Karpas-422 (cell line): ENCODE data around the gene TEX19. TPM values are rescaled to one million over a fixed set of nuclear protein-coding genes. Genes with fewer than 3 reads are reported as not detected.
"Not testable (repeated sequence)": the region's sequence is repeated elsewhere in the genome, so short reads cannot be mapped to it uniquely, and the experiment has no call there.

Experiments
- DNase-seq: peaks from one replicate; pipeline ENCODE4 v3.0.0-alpha.2; 2015
- H2AFZ ChIP-seq: fragments of 200-600 bp; sonication (generic); 2 replicates; pipeline ENCODE4 v1.6.1; 2014; ENCODE audit warnings: antibody characterized with exemption, low read length, mixed read lengths
- H3K27ac ChIP-seq: fragments of 200-600 bp; sonication (generic); 2 replicates; pipeline ENCODE4 v1.5.1; 2014; ENCODE audit warnings: mild to moderate bottlenecking, low read length, moderate library complexity
- H3K27me3 ChIP-seq: fragments of 200-600 bp; sonication (generic); 2 replicates; pipeline ENCODE4 v1.6.1; 2014; ENCODE audit warnings: low read length, mixed read lengths
- H3K36me3 ChIP-seq: fragments of 200-600 bp; sonication (generic); 2 replicates; pipeline ENCODE4 v1.6.1; 2014; ENCODE audit warnings: low read length, mixed read lengths; ENCODE audit not compliant: insufficient read depth
- H3K4me1 ChIP-seq: fragments of 200-600 bp; sonication (generic); 2 replicates; pipeline ENCODE4 v1.6.1; 2014; ENCODE audit warnings: mild to moderate bottlenecking, low read length, mixed read lengths
- H3K4me2 ChIP-seq: fragments of 200-600 bp; sonication (generic); 2 replicates; pipeline ENCODE4 v1.6.1; 2014; ENCODE audit warnings: low read length, low read depth, mild to moderate bottlenecking; ENCODE audit not compliant: poor library complexity, severe bottlenecking
- H3K4me3 ChIP-seq: fragments of 200-600 bp; sonication (generic); 2 replicates; pipeline ENCODE4 v1.5.1; 2014; ENCODE audit warnings: mild to moderate bottlenecking, antibody characterized with exemption, low read length, mixed read lengths
- H3K79me2 ChIP-seq: fragments of 200-600 bp; sonication (generic); 2 replicates; pipeline ENCODE4 v1.6.1; 2014; ENCODE audit warnings: mild to moderate bottlenecking, low read length, mixed read lengths
- H3K9ac ChIP-seq: fragments of 200-600 bp; sonication (generic); 2 replicates; pipeline ENCODE4 v1.6.0; 2014; ENCODE audit warnings: low read length
- H3K9me2 ChIP-seq: fragments of 200-600 bp; sonication (generic), shearing (Covaris generic); replicated peaks from 2 replicates; pipeline ENCODE4 v1.6.0; 2014; ENCODE audit warnings: mild to moderate bottlenecking, low read length, moderate library complexity; ENCODE audit not compliant: insufficient read depth
- H3K9me3 ChIP-seq: fragments of 300-700, 200-600 bp; sonication (generic); 2 replicates; pipeline ENCODE4 v1.6.1; 2014; ENCODE audit warnings: low read length, mixed read lengths
- H4K20me1 ChIP-seq: fragments of 200-600 bp; sonication (generic); 2 replicates; pipeline ENCODE4 v1.6.1; 2014; ENCODE audit warnings: mild to moderate bottlenecking, antibody characterized with exemption, low read length, low read depth; ENCODE audit not compliant: insufficient read depth
- total RNA-seq: library from RNA; depleted of rRNA; stranded (reverse); fragments of >200 nt; shearing (Covaris generic); gene quantifications from 2 replicates; pipeline ENCODE4 v1.2.3, GENCODE V29; 2014; ENCODE audit warnings: low replicate concordance

Gene TEX19
- total RNA-seq, 1 experiment from 2014 or later = 0.34 TPM

GRCh38 chr17:82342361-82343079 lies 16.5 kb upstream of the TEX19 start:
- Histone ChIP-seq H3K4me1 (no peaks in the 10 kb centered on the region), H3K27ac (no peak overlapping the region), H3K9me2 (no peaks in the 10 kb centered on the region), H4K20me1 (no peaks in the 10 kb centered on the region), H3K9me3 (no peaks in the 10 kb centered on the region), H3K79me2 (no peaks in the 10 kb centered on the region), H3K27me3 (no peaks in the 10 kb centered on the region), H3K9ac (no peak overlapping the region), H2AFZ (no peak overlapping the region), H3K36me3 (no peaks in the 10 kb centered on the region), H3K4me2 (no peak overlapping the region), H3K4me3 (no peak overlapping the region)
- DNase-seq = no peak

- Histone ChIP-seq H3K27ac (no peak overlapping the region), H3K4me3 (no peak overlapping the region), H2AFZ (no peak overlapping the region), H3K79me2 (no peaks in the 10 kb centered on the region), H4K20me1 (no peaks in the 10 kb centered on the region), H3K9me2 (no peaks in the 10 kb centered on the region), H3K4me1 (no peaks in the 10 kb centered on the region), H3K27me3 (no peaks in the 10 kb centered on the region), H3K4me2 (no peak overlapping the region), H3K9me3 (no peaks in the 10 kb centered on the region), H3K9ac (no peak overlapping the region), H3K36me3 (no peaks in the 10 kb centered on the region)
- no peak for DNase-seq
These were observed 15.5 kb upstream of the TEX19 start for GRCh38 chr17:82343560-82343959.

- no peaks in the 10 kb centered on the region for H4K20me1 ChIP-seq
- H3K36me3 ChIP-seq = no peaks in the 10 kb centered on the region
- H3K27me3 ChIP-seq = no peaks in the 10 kb centered on the region
- no peaks in the 10 kb centered on the region for H3K9me2 ChIP-seq
- no peak for DNase-seq
- H3K4me1 ChIP-seq = no peaks in the 10 kb centered on the region
- no peaks in the 10 kb centered on the region for H3K9me3 ChIP-seq
- no peak overlapping the region for H3K4me3 ChIP-seq
- H3K9ac ChIP-seq = no peak overlapping the region
- no peak overlapping the region for H3K27ac ChIP-seq
- H3K79me2 ChIP-seq = no peaks in the 10 kb centered on the region
- H2AFZ ChIP-seq = no peak overlapping the region
- H3K4me2 ChIP-seq = no peak overlapping the region
These were observed 14.7 kb upstream of the TEX19 start for GRCh38 chr17:82344175-82344907.

DNA sequence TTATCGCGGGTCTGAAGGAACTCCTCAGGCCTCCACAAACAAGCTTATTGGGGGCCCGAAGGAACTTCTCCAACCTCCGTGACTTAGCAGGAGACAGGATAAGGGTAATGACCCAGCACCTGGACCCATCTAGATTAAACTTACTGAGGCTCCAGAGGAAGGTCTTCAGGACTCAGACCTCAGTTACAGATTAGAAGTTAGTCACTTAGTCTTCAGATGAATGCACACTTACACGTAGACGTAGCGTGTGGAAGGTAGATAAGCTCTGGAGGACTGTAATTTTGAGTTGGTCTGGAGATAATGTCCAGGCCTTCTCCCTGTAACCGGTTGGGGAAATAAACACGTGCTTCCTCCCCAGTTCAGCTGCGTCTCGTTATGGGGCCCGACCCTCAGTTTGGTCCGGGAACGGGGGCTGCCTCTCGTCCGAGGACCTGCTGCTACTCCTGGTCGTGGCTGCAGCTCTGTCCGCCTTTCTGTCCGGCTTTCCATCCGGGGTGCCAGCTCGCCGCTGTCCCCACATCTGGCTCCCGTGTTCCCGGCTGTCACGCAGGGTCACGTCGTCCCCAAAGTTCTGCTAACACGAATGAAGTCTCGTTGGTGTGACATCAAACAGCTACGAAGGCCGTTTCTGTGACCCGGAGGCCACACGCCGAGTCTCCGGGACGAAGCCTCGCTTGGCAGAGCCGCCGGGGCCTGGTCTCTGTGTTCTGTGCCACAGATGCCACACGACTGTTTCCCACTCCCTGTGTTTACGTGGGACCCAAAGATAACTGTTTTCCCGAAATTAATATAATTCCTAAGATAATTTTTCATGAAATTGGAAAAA lies 13.7 kb upstream of the TEX19 start:
- H4K20me1 ChIP-seq = no peaks in the 10 kb centered on the region
- no peak overlapping the region for H3K4me2 ChIP-seq
- H3K27me3 ChIP-seq = no peaks in the 10 kb centered on the region
- H3K36me3 ChIP-seq = no peaks in the 10 kb centered on the region
- H3K27ac ChIP-seq = no peak overlapping the region
- H3K4me3 ChIP-seq = no peak overlapping the region
- no peaks in the 10 kb centered on the region for H3K79me2 ChIP-seq
- no peak overlapping the region for H3K9ac ChIP-seq
- no peak for DNase-seq
- no peak overlapping the region for H2AFZ ChIP-seq
- no peaks in the 10 kb centered on the region for H3K9me3 ChIP-seq
- H3K4me1 ChIP-seq = no peaks in the 10 kb centered on the region
- H3K9me2 ChIP-seq = no peaks in the 10 kb centered on the region

GRCh38 chr17:82346342-82347300 lies 12.4 kb upstream of the TEX19 start:
- no peak overlapping the region for H3K9ac ChIP-seq
- no peak overlapping the region for H2AFZ ChIP-seq
- no peaks in the 10 kb centered on the region for H4K20me1 ChIP-seq

GRCh38 chr17:82347994-82348393 lies 11.1 kb upstream of the TEX19 start:
- not testable (repeated sequence) for H3K4me3 ChIP-seq, H3K4me2 ChIP-seq, H3K9me3 ChIP-seq, H4K20me1 ChIP-seq, H3K9me2 ChIP-seq, H3K27me3 ChIP-seq, H3K4me1 ChIP-seq, H3K36me3 ChIP-seq, H3K79me2 ChIP-seq, H3K9ac ChIP-seq, H3K27ac ChIP-seq, DNase-seq, H2AFZ ChIP-seq

More at GRCh38 chr17:82346342-82347300, 12.4 kb upstream of the TEX19 start:
- Histone ChIP-seq H3K36me3 (no peaks in the 10 kb centered on the region), H3K27ac (no peak overlapping the region), H3K4me3 (no peak overlapping the region), H3K4me1 (no peaks in the 10 kb centered on the region), H3K9me3 (no peaks in the 10 kb centered on the region), H3K4me2 (no peak overlapping the region), H3K27me3 (no peaks in the 10 kb centered on the region), H3K79me2 (no peaks in the 10 kb centered on the region), H3K9me2 (no peaks in the 10 kb centered on the region)
- no peak for DNase-seq

GRCh38 chr17:82348434-82348833 lies 10.6 kb upstream of the TEX19 start:
- Histone ChIP-seq H3K4me3 (no peak overlapping the region), H3K9ac (no peak overlapping the region), H4K20me1 (0 out of 2 replicates have a peak, but pooled peaks cover 3% of the 10 kb centered on the region), H3K4me2 (no peak overlapping the region), H3K79me2 (no peaks in the 10 kb centered on the region), H3K9me3 (no peaks in the 10 kb centered on the region), H3K27me3 (no peaks in the 10 kb centered on the region), H3K27ac (no peak overlapping the region), H2AFZ (no peak overlapping the region), H3K36me3 (no peaks in the 10 kb centered on the region), H3K9me2 (no peaks in the 10 kb centered on the region), H3K4me1 (no peaks in the 10 kb centered on the region)
- DNase-seq = no peak
